HG03565 (cell line): Measurements from ENCODE around the gene KRTAP1-1.
"Not testable (repeated sequence)": the region's sequence is repeated elsewhere in the genome, so short reads cannot be mapped to it uniquely, and the experiment has no call there.

Experiments used
- ATAC-seq: cut with Tn5 transposase; IDR thresholded peaks from one replicate; pipeline ENCODE4 v1.9.1; 2021; ENCODE audit warnings: mild to moderate bottlenecking, moderate library complexity; ENCODE audit not compliant: unreplicated experiment

KRTAP1-1 gene

DNA sequence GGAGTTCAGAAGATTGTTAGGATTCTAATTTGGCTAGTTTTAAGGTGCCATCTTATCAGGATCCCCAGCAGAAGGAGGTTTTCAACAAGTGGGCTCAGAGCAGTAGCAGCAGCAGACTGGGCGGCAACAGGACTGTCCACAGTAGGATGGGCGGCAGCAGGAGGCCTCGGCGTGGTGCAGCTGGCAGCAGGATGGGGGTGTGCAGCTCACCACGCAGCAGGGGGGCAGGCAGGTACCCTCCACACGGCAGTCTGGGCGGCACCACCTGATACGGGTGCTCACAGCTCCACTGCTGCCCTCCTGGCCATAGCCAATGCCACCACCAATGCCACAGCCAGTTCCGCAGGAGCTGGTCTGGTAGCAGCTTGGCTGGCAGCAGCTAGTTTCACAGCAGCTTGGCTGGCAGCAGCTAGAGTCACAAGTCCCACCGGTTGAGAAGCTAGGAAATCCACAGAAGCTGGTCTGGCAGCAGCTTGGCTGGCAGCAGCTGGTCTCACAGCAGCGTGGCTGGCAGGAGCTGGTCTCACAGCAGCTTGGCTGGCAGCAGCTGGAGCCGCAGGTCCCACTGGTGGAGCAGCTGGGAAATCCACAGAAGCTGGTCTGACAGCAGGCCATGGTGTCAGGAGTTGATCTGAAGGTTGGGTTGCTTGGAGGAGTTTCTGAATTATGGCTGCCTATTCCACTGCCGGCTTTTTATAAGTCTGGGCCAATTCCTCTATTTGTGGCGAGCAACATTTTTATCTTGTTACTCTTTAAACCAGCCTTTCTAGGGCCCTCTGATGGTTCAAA lies at the start of gene KRTAP1-1:
Gene KRTAP1-1, minus strand, starts transcription at position 668 of the 789 bp plus-strand sequence. Its CDS starts 53 bp downstream, at position 615.
- not testable (repeated sequence) for ATAC-seq

DNA sequence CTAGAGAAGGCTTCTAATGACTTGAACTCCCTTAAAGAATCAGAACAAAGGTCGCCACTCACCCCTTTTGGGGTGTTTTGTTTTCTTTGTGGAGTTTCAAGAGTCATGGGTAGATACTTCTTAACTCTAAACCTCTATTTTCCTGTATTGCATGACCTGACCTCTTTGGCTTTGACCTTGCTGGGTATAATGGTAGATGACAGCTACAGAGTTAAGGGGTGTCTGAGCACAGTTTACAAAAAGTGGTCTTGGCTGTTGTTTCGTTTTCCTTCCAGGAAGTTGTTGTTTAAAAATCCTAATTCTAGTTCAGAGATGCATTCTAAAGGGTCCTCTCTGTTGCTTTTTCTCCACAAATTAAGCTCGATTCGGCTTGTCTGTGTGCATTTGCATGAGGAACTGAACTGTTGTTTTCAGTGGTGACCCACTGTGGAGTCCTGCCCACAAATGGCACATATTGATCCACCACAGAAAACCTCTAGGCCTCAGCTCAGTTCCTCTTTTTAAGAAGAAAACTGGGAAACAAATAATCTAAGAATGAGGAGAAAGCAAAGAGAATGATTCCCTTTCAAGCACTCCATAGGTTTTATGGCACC lies 47.6 kb upstream of the KRTAP1-1 start:
- ATAC-seq = not testable (repeated sequence)

GRCh38 chr17:41084100-41084856 lies 43.0 kb upstream of the KRTAP1-1 start, which contains the start of gene KRTAP4-7:
Gene KRTAP4-7 (plus strand): TSS chr17:41084150. CDS start chr17:41084207, 57 bp downstream.
- ATAC-seq = not testable (repeated sequence)

DNA sequence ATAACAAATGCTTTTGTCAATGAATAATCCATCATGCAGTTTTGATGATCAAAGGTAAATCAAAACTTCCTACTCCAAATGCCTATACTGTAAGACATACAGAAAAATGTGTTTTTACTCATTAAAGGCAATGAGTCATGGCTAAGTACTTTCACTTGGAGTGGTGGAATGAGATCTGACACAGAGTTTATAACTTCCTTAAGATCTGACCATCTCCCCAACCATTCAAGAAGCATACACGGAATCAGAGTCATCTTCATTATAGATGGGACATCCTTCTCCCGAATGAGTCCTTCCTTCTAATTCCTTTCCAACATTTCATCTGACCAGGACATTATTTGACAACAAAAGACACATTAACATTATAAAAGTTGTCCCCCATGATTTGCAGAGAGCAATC lies 42.2 kb upstream of the KRTAP1-1 start:
- not testable (repeated sequence) for ATAC-seq

DNA sequence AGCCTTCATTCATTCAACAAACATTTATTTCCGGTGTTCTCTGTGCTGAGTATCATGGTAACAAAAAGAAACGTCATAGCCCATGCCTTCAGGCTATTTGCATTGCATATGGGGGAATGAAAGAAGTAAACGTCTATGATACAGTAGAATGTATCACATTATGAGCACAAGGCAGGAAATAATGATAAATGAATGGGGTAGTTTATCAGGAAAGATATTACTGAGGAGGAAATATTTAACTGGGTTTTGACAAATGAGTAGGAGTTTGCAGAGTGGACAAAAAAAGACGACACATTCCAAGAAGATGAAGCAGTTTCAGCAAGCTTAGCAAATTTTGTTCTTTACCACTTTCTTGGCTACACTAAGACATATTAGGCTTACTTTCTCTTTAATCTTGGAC lies 41.4 kb upstream of the KRTAP1-1 start:
- ATAC-seq = no peak

DNA sequence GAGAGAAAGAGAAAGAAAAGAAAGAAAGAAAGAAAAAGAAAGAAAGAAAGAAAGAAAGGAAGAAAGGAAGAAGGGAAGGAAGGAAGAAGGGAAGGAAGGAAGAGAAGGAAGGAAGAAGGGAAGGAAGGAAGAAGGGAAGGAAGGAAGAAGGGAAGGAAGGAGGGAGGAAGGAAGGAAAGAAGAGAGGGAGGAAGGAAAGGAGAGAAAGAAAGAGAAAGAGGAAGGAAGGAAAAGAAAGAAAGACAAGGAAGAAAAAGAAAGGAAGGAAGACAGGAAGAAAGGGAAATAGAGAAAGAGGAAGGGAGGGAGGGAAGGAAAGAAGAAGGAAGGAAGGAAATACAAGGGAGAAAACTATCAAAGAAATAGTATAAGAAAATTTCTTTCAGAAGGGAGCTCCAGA lies 35.5 kb upstream of the KRTAP1-1 start:
- ATAC-seq = no peak

DNA sequence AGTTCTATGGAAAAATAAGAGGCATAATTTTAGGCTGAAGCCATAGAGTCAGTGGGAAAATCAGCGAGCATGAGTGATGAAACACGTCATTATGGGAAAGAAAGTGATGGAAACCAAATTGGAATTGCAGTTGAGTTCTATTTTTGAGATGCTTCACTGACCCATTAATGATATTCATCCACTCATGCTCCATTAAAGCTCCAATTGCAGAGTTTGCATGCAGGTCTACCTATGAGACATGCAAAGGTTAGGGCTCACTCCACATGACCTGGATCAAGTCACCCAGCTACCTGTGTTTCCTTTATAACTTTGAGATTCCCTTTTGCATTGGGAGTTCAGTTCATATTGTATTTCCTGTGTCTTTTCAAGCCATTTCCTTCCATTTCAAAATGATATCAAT lies 32.4 kb upstream of the KRTAP1-1 start:
- no peak for ATAC-seq

GRCh38 chr17:41071606-41072360 lies 30.5 kb upstream of the KRTAP1-1 start:
- no peak for ATAC-seq

DNA sequence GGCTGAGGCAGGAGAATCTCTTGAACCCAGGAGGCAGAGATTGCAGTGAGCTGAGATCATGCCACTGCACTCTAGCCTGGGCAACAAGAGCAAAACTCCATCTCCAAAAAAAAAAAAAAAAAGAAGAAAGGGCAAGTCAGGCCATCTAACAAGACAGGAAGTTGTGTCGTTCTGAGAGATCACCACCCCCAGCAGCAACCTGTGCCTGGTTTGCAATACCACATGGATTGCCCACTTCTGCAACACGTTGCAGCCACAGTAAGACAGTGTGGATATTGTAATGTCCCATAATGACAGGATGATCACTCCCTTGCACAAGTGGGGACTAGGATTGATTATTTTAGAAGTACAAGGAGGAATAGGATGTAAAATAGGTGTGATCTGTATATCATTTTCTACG lies 27.8 kb upstream of the KRTAP1-1 start:
- ATAC-seq = no peak

DNA sequence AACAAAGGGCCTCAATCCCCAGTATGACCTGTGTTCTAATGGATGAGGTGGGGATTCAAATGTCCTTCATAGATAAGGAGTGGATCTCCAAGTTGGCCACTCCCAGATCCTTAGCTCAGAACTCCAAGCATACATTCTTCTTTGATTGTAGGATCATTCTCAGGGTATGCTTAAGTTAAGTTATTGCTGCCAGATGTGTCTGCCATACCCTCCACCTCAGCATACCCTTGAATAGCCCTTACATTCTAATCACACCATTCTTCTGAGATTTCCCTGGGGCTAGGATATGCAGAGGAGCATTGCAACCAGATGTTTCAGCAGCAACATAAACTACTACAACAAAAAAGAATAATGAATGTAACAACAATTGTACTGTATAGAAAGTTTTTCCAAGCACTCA lies 26.0 kb upstream of the KRTAP1-1 start:
- ATAC-seq = no peak

DNA sequence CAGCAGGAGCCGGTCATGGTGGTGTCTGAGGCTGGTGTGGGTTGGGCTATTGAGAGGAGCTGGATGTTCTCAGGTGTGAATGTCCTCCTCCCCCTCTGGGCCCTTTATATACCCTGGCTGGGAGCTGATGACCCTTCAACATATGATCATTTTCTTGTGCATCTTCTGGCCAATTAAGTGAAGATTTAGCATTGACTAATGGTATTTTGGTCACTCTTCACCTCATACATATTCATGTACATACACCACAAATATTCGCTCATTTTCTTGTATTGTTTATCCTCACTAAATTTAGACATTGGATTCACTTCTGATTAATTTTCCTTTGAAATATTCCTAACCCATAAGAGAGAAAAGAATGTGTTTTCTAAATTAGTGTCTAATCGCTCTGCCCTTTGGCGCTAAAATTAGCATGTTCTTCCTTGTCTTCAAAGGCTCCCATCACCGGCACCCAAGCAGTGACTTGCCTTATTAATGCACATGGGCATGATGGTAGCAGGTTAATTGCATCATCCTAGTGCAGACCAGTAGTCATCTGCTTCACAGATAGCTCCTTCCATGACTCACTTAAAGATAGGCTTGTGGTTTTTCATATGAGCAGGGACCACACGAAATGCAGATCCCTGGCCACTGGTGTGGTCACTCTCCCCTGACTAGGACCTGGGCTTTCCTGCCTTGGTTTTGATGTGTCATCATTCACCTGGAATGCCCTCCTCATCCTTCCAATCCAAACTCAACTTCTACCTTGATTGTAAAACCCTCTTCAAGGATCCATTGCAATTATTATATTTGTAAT lies 24.8 kb upstream of the KRTAP1-1 start, which contains the start of gene KRTAP2-4:
Gene KRTAP2-4, minus strand, starts transcription at position 51 of the 796 bp plus-strand sequence. Its CDS starts 34 bp downstream, at position 17.
- no peak for ATAC-seq

- not testable (repeated sequence) for ATAC-seq
Measured at GRCh38 chr17:41065016-41065689, 23.9 kb upstream of the KRTAP1-1 start.

DNA sequence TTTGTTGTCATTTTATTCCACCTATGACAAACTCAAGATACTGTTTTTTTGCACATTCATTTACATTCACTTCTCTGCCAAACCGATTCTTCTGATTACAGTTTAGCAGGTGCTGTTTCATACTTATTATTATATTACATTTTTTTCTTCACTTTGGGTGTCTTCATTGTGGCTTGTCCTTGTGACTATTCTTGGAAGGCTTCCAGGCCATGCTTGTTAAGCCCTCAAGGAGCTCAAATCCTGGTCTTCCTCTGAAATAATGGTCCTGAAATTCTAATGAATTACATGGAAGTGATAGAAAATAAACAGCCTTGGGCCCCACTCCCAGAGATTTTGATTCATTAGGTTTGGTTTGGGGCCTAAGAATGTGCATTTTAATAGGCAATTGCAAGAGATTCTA lies 23.1 kb upstream of the KRTAP1-1 start:
- ATAC-seq = no peak

GRCh38 chr17:41063449-41063848 lies 22.2 kb upstream of the KRTAP1-1 start:
- ATAC-seq = no peak

DNA sequence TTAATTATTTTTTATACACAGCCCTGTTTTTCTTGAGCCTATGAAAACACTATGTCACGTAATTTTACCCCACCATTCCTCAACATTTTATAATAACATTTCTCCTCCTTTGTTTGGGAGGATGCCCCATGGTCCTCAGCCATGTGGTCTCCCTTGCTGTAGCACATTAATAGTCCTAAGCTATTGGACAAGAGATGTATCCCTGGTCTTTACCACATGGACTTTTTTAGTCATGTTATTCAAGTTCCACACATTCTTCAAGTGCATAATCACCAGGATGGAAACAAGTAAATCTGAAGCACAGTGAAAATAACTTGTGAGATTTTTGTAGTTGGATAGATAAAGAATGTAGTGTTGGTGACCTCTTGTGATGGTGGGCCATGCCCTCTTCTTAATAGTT lies 20.7 kb upstream of the KRTAP1-1 start:
- ATAC-seq = no peak

- no peak for ATAC-seq
Measured at GRCh38 chr17:41060052-41060604, 18.9 kb upstream of the KRTAP1-1 start, which contains the start of gene KRTAP2-3. Gene KRTAP2-3 (minus strand): TSS chr17:41060114. CDS start chr17:41060050, 64 bp downstream.

DNA sequence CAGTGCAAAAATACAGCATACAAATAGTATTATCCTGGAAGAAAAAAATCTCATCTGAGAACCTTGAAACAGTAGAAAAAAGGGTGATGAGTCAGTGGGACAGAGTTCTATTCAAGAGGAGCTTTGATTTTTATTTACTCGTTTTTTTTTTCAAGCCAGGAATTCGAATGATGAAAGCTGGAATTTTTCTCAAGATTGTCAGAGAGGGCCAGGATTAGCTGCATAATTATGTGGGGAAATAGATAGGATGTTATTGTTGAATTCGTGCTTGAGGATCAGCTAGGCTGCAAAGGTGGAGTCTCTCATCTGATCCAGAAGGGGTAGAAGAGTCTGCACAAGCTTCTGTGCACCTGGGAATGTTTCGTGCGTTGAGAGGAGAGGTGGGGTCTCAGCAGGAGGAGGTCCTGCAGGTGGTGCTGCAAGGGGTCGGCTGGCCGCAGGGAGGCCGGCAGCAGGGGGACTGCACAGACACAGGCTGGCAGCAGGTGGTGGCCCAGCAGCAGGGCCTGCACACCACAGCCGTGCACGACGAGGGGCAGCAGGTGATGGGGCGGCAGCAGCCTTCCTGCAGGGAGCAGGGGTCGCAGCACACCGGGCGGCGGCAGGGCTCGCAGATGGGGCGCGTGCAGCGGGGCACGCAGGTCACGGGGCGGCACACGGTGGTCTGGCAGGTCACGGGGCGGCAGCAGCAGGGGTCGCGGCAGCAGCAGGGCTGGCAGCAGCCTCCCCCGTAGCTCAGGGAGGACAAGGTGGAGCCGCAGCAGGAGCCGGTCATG lies 18.2 kb upstream of the KRTAP1-1 start:
- ATAC-seq = not testable (repeated sequence)

DNA sequence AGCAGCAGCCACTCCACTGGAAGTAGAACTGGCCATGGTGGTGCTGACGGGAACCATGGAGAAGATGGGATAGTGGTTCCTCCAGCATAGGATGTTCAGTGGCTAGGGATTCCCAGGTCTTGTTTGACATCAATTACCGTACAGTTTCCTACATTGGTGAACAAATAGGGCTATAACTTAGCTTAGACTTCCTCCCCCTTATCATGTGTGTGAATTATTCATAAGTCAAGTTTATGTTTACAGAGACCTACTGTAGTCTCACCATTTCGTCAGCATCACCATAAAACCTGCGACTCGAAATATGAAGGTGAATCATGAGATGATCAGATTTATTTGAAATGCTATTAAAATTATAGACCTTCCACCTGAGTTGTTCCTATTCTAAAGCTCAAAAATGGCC lies 17.5 kb upstream of the KRTAP1-1 start:
- no peak for ATAC-seq
